HG02973 (cell line): Measurements from ENCODE around the gene SPECC1L.

Source experiments
- ATAC-seq: cut with Tn5 transposase; IDR thresholded peaks from one replicate; pipeline ENCODE4 v1.9.1; 2021; ENCODE audit warnings: moderate library complexity; ENCODE audit not compliant: unreplicated experiment

The SPECC1L gene

DNA sequence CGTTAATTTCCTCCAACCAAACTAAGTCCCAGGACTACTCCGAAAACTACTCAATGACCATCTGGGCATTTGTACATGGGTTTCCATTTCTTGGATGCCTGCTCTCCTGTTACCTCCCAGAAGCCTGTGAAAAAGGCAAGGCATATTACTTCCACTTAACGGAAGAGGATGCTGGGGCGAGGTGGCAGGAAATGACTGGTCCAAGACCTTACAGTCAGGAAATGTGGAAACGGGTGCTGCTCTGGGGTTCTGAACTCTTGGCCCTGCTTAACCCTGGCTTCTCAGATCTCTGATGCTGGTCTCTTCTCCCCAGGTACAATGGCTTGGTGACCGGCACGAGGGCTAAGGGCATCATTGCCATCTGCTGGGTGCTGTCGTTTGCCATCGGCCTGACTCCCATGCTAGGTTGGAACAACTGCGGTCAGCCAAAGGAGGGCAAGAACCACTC lies 169.7 kb downstream of the SPECC1L start:
- ATAC-seq: no peak

DNA sequence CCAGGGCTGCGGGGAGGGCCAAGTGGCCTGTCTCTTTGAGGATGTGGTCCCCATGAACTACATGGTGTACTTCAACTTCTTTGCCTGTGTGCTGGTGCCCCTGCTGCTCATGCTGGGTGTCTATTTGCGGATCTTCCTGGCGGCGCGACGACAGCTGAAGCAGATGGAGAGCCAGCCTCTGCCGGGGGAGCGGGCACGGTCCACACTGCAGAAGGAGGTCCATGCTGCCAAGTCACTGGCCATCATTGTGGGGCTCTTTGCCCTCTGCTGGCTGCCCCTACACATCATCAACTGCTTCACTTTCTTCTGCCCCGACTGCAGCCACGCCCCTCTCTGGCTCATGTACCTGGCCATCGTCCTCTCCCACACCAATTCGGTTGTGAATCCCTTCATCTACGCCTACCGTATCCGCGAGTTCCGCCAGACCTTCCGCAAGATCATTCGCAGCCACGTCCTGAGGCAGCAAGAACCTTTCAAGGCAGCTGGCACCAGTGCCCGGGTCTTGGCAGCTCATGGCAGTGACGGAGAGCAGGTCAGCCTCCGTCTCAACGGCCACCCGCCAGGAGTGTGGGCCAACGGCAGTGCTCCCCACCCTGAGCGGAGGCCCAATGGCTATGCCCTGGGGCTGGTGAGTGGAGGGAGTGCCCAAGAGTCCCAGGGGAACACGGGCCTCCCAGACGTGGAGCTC lies 170.2 kb downstream of the SPECC1L start:
- no peak for ATAC-seq

DNA sequence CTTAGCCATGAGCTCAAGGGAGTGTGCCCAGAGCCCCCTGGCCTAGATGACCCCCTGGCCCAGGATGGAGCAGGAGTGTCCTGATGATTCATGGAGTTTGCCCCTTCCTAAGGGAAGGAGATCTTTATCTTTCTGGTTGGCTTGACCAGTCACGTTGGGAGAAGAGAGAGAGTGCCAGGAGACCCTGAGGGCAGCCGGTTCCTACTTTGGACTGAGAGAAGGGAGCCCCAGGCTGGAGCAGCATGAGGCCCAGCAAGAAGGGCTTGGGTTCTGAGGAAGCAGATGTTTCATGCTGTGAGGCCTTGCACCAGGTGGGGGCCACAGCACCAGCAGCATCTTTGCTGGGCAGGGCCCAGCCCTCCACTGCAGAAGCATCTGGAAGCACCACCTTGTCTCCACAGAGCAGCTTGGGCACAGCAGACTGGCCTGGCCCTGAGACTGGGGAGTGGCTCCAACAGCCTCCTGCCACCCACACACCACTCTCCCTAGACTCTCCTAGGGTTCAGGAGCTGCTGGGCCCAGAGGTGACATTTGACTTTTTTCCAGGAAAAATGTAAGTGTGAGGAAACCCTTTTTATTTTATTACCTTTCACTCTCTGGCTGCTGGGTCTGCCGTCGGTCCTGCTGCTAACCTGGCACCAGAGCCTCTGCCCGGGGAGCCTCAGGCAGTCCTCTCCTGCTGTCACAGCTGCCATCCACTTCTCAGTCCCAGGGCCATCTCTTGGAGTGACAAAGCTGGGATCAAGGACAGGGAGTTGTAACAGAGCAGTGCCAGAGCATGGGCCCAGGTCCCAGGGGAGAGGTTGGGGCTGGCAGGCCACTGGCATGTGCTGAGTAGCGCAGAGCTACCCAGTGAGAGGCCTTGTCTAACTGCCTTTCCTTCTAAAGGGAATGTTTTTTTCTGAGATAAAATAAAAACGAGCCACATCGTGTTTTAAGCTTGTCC lies 171.0 kb downstream of the SPECC1L start:
- ATAC-seq: no peak

DNA sequence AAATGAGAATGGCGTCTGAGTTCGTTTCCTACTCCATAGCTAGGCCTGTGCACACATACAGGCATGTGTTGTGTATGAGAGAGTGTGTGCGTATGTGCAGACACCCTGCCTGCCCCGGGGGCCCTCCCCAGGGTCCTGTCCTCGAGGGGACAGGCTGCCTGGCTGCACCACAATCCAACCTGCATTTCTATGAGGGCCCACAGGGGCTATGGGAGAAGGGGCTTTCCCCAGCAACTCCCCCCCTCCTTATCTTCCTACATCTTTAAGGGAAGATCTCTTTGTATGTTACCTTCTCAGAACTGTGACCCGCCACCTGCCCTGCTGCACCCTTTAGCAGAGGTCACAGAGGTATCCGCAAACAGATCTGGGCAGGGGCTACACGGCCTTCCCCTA lies 171.7 kb downstream of the SPECC1L start:
- ATAC-seq: no peak

DNA sequence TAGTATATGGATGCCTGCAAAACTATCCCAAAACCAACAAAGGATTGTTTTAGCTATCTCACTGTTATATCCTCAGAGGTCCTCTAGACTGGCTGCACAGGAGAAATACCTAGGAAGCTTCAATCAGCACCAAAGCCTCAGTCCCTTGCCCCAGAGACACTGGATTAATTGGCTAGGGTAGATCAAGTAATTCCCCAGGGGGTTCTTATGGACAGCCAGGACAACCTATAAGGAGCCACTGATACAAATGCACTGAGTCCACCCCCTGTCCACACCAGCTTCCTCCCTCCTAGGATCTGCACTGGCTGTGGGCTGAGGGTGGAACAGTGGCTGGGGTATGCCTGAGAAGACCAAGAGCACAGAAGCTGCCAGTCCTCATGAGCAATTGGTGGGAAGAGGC lies 173.0 kb downstream of the SPECC1L start:
- no peak for ATAC-seq

DNA sequence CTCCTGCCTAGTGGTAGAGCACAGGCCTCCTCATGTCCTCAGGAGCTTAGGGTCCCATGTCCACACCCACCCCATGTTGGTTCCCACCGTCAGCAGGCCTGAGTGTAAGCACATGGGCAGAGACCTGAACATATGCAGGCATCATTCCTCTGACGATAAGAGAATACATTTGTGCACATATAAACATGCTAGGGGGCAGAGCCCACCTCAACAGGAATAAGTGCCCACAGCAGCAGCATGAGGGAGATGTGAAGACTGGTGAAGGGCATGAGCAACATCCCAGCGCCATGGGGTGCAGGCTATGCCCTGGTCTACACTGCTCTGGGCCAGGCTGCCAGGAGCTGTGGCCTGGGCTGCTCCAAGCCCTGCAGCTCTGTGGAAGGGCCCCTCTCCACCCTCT lies 173.6 kb downstream of the SPECC1L start:
- no peak for ATAC-seq

DNA sequence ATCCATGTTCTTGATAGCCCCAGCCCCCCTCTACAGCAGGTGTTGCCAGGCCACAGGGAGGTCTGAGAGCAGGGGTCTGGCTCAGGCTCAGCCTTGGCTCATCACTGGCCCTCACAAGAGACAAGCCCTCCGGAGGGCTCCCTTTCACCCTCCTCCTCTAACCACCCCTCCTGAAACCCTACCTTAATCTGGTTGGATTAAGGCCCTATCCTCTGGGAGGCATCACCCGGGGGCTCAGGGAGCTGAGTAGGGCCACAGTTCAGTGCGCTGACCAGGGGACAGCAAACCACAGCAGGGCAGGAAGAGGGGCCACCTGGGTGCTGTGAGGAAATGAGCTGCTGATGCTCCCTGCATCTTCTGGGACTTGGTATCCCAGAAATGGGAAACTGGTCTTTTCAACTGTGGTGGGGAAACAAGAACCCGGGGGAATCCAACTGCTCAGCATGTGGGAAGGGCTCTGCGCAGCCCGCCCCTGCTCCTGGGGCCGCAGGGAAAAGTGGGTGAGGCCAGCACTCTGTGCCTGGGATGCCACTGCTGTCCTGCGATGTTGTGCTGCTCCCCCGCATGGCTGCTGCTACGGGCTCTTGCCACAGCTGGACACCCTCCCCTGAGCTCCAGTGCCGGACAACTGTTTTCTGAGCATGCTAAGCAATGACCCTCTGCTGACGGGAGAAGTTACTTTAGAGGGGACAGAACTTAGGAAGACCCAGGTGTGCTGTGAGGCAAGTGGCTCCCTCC lies 174.3 kb downstream of the SPECC1L start:
- no peak for ATAC-seq

DNA sequence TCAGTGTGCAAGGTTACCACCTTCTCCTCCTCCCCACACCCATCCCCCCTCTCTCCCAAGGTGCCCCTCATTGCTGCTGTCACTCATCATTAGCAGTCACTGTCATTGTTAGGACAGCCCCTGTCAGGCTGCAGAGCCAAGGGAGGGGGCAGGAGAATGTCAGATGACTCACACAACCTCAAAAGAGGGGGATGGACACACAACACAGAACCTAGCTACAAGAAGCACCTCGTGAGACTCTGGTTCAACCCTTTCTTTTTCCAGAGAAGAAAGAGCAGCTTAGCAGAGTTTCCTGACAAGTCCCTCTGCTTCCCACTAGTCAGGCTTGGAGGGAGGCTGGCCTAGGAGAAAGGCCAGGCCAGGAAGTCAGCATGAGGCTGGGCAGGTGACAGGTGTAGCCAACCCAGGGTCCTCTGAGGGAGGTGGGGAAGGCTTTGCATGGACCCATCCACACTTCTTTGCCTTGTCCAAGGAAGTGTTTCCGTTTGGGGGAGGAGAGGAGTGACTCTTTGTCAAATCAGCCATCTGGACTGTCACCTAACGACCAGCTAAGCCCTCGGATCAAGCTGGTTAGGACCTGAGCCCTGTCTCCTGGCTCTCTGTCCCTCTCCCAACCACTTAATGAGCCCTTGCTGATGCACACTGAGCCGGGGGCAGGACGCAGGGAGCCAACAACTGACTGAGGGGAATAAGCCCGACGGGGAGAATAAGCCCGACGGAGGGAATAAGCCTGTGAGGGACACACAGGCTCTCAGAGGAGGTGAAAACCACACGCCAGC lies 175.0 kb downstream of the SPECC1L start:
- ATAC-seq: no peak

DNA sequence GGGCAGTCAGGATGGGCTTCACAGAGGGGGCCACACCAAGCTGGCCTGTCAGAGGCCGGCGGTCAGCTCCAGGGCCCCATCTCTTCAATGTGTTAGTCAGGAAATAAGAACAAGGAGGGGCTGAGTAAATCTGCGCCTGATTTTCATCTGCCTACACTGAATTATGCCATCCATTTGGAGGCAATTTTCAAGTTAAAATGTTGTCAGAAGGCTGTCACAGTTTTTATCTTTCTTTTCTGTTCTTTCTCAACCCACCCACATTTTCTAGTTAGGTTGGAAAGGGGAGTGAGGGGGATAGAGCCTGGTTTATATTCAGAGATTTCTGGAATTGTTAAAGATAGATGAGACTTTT lies 175.6 kb downstream of the SPECC1L start:
- ATAC-seq: no peak

DNA sequence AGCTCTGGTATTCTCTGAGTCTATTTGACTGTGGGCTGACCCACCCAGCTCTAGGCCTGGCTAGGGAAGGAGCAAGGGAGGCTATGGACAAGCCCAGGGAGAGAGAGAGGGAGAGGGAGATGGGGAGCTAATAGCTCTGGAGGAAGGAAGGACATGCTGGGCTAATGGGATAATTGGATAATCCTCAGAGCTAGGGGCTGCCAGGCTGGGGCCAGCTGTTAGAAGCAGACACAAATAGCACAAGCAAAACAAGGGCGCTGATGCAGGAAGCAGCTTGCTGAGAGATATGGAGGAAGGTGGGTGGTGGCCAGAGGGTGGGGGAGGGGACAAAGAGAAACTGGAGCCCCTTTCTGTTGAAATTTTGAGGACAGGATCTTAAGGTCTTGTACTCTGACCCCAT lies 180.0 kb downstream of the SPECC1L start:
- no peak for ATAC-seq

DNA sequence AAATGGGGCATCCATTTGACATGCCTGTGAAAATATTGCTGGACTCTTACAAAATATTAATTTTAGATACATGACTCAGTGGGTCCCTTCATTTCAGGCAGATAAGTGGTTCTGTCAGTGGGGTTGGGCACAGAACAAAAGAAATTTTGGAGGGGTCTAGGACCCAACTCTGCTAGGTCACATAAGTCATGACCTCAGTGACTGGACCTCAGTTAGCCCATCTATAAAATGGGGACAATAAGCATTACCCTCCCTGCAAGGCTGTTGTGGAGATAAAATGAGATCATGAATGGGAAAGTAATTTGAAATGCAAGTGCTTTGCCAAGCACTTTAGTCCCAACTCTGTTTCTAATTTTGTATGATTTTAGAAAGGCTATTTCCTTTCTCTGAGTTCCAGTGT lies 180.5 kb downstream of the SPECC1L start:
- no peak for ATAC-seq

DNA sequence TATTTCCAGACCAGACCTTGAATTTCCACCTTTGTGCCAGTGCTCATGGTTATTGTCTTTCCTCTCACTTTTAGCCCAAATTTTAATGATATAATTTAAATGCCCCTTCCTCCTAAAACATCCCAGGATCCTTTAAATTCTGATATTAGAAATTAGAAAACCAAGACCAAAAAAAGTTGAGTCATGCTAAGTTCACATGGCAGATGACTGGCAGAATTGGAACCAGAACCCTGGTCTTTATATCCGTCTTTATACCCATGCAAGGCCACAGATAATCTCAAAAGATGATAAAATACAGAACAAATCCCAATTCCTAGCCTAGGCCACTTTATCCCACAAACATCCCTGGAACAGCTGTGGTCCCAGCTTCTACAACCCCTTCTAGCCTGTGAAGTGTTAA lies 183.2 kb downstream of the SPECC1L start:
- ATAC-seq: no peak

DNA sequence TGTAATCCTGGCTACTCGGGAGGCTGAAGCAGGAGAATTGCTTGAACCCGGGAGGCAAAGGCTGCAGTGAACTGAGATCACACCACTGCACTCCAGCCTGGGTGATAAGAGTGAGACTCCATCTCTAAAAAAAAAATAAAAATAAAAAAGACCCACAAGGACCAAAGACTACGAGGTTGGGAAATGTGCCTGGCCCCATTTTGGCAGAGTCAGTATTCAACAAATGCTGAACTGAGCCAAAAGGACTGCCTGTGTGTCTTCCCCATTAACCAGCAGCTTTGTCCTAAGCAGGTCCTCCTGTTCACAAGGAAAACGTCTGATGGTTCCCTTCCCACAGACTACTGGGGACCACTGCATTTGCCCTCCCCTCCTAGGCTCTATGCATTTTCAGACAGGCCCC lies 184.4 kb downstream of the SPECC1L start:
- ATAC-seq: no peak

DNA sequence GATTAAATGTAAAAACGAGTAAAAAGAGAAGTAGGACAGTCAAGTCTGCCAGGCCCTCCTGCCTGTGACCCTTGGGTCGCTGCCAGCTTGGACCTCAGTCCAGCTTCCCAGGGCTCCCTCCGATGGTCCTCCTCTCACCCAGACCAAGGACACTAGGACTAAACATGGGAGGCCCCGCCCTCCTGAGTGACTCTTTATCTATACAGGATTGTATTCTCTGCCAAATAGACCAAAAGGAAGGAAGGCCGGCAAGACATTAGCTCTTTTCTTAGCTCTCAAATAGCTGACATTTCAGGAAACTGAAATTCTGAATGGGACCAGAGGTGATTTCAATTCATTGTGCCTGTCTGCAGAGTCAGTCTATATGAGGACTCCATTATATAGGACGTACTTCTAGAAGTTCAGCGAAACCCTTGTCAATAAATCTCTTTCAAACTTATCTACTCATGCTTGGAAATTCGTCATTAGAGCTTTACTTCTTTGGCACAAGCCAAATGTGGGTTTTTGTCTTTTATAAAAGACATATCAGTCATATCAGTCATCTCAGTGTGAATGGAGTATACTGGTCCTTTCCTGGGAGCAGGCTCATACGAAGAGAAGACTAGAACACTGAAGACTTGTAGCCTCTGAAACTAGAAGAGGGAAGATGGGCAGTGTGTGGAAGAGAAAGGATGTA lies 185.3 kb downstream of the SPECC1L start:
- ATAC-seq: no peak

DNA sequence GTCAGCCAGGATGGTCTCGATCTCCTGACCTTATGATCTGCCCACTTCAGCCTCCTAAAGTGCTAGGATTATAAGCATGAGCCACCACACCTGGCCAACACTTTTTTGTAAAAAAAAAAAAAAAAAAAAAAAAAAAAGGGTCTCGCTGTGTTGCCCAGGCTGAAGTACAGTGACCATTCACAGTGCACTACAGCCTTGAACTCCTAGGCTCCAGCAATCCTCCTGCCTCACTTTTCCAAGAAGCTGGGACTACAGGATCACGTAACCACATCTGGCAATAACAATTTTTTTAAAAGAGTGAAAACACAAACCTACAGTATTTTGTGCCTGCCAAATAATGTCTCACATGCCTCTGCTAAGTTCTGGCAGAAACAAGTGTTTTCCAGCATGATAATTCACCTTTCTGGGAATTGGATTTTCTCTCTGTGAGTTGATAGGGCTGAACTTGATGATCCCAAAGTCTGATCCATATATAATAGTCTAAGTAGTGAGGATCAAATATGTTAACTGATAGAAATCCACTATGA lies 187.3 kb downstream of the SPECC1L start:
- ATAC-seq: no peak

DNA sequence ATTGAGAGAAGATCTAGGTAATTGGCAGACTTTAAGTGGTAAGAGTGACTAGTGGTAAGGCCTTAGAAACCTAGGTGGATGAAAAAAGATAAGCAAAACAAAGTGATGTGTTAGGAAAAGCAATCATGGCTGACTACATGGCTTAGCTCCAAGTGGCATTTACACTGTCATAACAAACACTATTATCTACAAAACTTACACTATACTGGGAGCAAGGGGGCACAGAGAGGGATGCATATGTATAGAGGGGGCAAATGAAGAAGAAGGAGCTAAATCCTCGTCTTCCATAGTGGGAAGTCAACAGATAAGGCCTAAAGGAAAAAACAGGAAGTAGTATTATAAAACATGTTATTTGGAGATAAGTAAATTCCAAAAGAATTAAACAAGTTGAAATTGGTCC lies 189.3 kb downstream of the SPECC1L start:
- ATAC-seq: no peak

DNA sequence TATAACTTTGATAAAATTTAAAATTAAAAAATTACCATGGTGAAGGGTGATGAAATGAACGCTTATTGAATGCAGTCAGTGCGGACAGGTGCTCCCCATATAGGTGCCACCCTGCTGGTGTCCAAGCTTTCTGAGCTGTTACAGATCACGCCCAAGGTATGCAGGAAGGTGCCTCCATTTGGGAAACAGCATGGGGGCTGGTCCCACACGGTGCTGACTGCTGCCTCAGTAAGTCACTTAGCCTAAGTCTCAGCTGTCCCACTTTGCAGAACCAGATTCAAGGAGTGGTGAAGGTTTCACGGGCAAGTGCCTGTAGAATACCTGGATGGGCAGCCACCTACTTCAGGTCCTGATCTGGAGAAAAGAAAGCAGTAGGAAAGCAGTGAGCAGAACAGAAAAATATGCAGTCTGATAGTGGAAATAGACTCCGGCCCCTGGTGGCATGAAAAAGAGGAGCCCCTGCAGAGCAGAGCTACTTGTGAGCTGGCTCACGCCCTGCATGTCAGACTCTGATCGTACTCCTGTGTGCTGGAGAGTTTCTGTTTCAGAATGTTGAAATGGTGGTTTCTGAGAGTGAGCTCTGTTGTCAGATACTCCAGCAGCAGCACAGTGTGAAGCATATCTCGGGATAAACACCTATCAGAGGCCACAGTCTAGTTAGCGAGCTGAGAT lies 189.9 kb downstream of the SPECC1L start:
- no peak for ATAC-seq

DNA sequence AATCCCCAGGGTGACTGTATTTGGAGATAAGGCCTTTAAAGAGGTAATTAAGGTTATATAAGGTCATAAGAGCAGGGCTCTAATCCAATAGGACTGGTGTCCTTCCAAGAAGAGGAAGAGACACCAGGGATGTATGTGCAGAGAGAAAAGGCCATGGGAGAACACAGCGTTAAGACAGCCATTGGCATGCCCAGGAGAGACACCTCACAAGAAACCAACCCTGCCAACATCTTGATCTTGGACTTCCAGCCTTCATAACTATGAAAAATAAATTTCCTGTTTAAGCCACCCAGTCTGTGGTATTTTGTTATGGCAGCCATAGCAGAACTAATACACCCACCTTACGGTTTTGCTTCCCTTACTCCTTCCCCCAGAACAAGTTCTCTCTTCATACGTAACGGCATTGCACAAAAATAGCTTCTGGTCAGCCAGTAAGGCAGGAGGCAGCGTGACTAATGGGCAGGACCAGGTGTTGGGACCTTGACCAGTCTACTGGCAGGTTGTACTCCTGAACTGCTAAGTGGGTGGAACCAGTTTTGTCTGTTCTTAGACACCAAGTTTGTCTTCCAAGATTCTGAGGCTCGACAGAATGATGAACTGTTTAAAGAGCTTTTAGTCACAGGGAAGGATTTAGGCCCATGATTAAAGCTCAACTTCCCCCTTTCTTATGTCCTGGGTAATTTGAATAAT lies 192.6 kb downstream of the SPECC1L start:
- ATAC-seq: no peak

DNA sequence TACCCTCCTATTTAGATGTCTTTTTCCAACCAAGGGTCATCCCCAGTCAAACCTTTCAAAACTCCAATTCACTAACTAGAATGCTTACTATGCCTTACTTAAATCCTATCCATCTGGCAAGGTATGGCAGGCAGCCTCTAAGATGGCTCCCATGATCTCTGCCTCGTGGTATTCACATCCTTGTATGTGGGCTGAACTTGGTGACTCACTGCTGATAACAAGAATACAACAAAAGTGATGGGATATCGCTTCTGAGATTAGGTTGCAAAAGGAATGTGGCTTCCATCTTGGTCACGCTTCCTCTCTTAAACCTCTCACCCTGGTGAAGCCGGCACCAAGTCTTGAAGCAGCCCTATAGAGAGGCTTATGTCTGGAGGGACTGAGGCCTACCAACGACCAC lies 194.9 kb downstream of the SPECC1L start:
- ATAC-seq: no peak
